Panc1 (cell line): ENCODE measurements around the gene MAPKAPK5. TPM values are rescaled to one million over a fixed set of nuclear protein-coding genes. Genes with fewer than 3 reads are reported as not detected.

Experiments used
- ATAC-seq: fragments of 200-7000 bp; cut with Tn5 transposase; 2 replicates; pipeline ENCODE4 v1.9.1; 2020; ENCODE audit warnings: mild to moderate bottlenecking, moderate library complexity
- BruUV-seq: library from RNA; stranded (reverse); fragments of 400-500 nt; replicated peaks from 2 replicates; lab custom pipeline; 2021; lab: Mats Ljungman, UMichigan
- CTCF ChIA-PET: fragments of 300-600 bp; sonication (Branson Sonifier 250); formaldehyde crosslinking; loops from one replicate; lab custom pipeline; 2022; ENCODE audit warnings: antibody characterized with exemption; lab: Charles Lee
- POLR2A ChIA-PET: fragments of 300-600 bp; sonication (Branson Sonifier 250); formaldehyde crosslinking; loops from one replicate; lab custom pipeline; 2022; ENCODE audit warnings: antibody characterized with exemption; lab: Charles Lee
- DNase-seq: peaks from one replicate; pipeline ENCODE4 v3.0.0-alpha.2; 2010; ENCODE audit warnings: low read depth, low spot score
- H3K27ac ChIP-seq: 2 replicates; pipeline ENCODE4 v1.5.1; 2011; ENCODE audit warnings: mild to moderate bottlenecking, low read length, inconsistent platforms
- H3K27me3 ChIP-seq: fragments of 200-500 bp; sonication (Bioruptor generic); 2 replicates; pipeline ENCODE4 v1.6.0; 2014; ENCODE audit warnings: low read length, inconsistent platforms; ENCODE audit not compliant: control insufficient read depth, insufficient read depth
- H3K36me3 ChIP-seq: fragments of 200-500 bp; sonication (Bioruptor generic); 2 replicates; pipeline ENCODE4 v1.5.1; 2014; ENCODE audit warnings: inconsistent platforms, mild to moderate bottlenecking, low read length, moderate library complexity; ENCODE audit not compliant: control insufficient read depth, insufficient read depth
- H3K4me1 ChIP-seq: 2 replicates; pipeline ENCODE4 v1.5.1; 2011; ENCODE audit warnings: inconsistent platforms, mild to moderate bottlenecking, low read length, moderate library complexity; ENCODE audit not compliant: control insufficient read depth, insufficient read depth
- H3K4me3 ChIP-seq, 2 experiments: 2 replicates each; pipeline ENCODE4 v1.5.1; 2011 to 2012; ENCODE audit warnings: low read depth in 2 of 2, low read length in 2 of 2, mild to moderate bottlenecking in 2 of 2, inconsistent platforms in 1 of 2, moderate library complexity in 1 of 2
- H3K9me3 ChIP-seq: fragments of 200-500 bp; sonication (Bioruptor generic); 2 replicates; pipeline ENCODE4 v1.5.1; 2014; ENCODE audit warnings: low read depth, mild to moderate bottlenecking, inconsistent platforms, low read length, moderate library complexity; ENCODE audit not compliant: control insufficient read depth, insufficient read depth
- POLR2AphosphoS5 ChIP-seq: IDR thresholded peaks from 2 replicates; pipeline ENCODE4 v1.6.1; 2012; ENCODE audit warnings: mild to moderate bottlenecking, low read depth, low read length, moderate library complexity
- SIN3A ChIP-seq: IDR thresholded peaks from 2 replicates; pipeline ENCODE4 v1.6.1; 2012; ENCODE audit warnings: low read depth, mild to moderate bottlenecking, low read length, moderate library complexity, borderline replicate concordance; ENCODE audit not compliant: insufficient read depth
- TCF7L2 ChIP-seq: IDR thresholded peaks from 2 replicates; pipeline ENCODE4 v1.6.1; 2011; ENCODE audit warnings: mild to moderate bottlenecking, low read depth, low read length, inconsistent platforms
- in situ Hi-C: cut with HindIII; loops from 2 replicates; pipeline ENCODE4 v1.10.0; 2016; ENCODE audit warnings: low sequenced_read_pairs, low pct_unique_long_range_greater_than_20kb
- intact Hi-C: fragments of 100-400 bp; cut with micrococcal nuclease; formaldehyde crosslinking; loops from one replicate; pipeline ENCODE4 v1.10.0; 2022; ENCODE audit not compliant: unreplicated experiment
- total RNA-seq: library from RNA; stranded (reverse); gene quantifications from one replicate; pipeline ENCODE4 v1.2.1, GENCODE V29; 2021; ENCODE audit not compliant: unreplicated experiment
- TF ChIP-seq, protein P1 (sequence below): fragments of 450-650 bp; IDR thresholded peaks from 2 replicates; pipeline ENCODE4 v1.5.1; 2017; ENCODE audit warnings: mild to moderate bottlenecking
- TF ChIP-seq, protein P2 (sequence below), 2 experiments: IDR thresholded peaks; 2 replicates each; pipeline ENCODE4 v1.6.1; 2011 to 2012; ENCODE audit warnings: low read depth in 2 of 2, control low read depth in 1 of 2, low read length in 1 of 2, mild to moderate bottlenecking in 1 of 2, moderate library complexity in 1 of 2; ENCODE audit not compliant: insufficient read depth in 1 of 2

MAPKAPK5 gene
- total RNA-seq, 1 experiment from 2014 or later: 49.7 TPM

DNA sequence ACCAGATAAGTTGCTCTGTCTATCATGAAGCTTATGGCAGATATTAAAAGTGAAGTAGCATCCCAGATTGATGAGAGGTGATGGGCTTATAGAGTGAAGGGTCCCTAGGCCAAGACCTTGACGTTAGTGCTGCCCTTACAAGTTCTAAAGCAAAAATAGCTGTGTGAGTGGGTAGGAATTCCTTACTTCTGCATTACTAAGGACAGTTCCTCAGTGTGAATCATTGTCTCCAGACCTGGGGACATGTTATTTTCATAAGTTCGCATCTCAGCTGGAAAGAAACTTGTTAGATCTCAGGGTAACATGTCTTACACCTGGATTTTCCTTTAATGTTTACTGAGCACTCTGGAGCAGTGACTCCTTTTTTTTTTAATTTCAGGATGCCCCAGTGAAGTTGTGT is 28.7 kb downstream of the MAPKAPK5 start:
- Histone ChIP-seq H3K4me1 (no peaks in the 10 kb centered on the region), H3K27me3 (no peaks in the 10 kb centered on the region), H3K27ac (no peak overlapping the region), H3K9me3 (no peaks in the 10 kb centered on the region), H3K36me3 (peaks cover 23% of the 10 kb centered on the region), H3K4me3 (no peak overlapping the region)
- POLR2A ChIA-PET: no interaction called here
- no peak for DNase-seq
- CTCF ChIA-PET: no interaction called here
- BruUV-seq: no TSS peak
- ATAC-seq: no peak
- TF ChIP-seq, protein P1, sequence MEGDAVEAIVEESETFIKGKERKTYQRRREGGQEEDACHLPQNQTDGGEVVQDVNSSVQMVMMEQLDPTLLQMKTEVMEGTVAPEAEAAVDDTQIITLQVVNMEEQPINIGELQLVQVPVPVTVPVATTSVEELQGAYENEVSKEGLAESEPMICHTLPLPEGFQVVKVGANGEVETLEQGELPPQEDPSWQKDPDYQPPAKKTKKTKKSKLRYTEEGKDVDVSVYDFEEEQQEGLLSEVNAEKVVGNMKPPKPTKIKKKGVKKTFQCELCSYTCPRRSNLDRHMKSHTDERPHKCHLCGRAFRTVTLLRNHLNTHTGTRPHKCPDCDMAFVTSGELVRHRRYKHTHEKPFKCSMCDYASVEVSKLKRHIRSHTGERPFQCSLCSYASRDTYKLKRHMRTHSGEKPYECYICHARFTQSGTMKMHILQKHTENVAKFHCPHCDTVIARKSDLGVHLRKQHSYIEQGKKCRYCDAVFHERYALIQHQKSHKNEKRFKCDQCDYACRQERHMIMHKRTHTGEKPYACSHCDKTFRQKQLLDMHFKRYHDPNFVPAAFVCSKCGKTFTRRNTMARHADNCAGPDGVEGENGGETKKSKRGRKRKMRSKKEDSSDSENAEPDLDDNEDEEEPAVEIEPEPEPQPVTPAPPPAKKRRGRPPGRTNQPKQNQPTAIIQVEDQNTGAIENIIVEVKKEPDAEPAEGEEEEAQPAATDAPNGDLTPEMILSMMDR: no peak
- TF ChIP-seq POLR2AphosphoS5 (no peak), TCF7L2 (no peak), SIN3A (no peak)
- TF ChIP-seq, protein P2, sequence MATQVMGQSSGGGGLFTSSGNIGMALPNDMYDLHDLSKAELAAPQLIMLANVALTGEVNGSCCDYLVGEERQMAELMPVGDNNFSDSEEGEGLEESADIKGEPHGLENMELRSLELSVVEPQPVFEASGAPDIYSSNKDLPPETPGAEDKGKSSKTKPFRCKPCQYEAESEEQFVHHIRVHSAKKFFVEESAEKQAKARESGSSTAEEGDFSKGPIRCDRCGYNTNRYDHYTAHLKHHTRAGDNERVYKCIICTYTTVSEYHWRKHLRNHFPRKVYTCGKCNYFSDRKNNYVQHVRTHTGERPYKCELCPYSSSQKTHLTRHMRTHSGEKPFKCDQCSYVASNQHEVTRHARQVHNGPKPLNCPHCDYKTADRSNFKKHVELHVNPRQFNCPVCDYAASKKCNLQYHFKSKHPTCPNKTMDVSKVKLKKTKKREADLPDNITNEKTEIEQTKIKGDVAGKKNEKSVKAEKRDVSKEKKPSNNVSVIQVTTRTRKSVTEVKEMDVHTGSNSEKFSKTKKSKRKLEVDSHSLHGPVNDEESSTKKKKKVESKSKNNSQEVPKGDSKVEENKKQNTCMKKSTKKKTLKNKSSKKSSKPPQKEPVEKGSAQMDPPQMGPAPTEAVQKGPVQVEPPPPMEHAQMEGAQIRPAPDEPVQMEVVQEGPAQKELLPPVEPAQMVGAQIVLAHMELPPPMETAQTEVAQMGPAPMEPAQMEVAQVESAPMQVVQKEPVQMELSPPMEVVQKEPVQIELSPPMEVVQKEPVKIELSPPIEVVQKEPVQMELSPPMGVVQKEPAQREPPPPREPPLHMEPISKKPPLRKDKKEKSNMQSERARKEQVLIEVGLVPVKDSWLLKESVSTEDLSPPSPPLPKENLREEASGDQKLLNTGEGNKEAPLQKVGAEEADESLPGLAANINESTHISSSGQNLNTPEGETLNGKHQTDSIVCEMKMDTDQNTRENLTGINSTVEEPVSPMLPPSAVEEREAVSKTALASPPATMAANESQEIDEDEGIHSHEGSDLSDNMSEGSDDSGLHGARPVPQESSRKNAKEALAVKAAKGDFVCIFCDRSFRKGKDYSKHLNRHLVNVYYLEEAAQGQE (IDR thresholded peaks at IDR 0.05; ENCODE audit: insufficient read depth in 1 of 2, low read depth in 2 of 2, low read length in 1 of 2): no peak
- intact Hi-C loops: no loop called here
- in situ Hi-C loops: no loop called here

DNA sequence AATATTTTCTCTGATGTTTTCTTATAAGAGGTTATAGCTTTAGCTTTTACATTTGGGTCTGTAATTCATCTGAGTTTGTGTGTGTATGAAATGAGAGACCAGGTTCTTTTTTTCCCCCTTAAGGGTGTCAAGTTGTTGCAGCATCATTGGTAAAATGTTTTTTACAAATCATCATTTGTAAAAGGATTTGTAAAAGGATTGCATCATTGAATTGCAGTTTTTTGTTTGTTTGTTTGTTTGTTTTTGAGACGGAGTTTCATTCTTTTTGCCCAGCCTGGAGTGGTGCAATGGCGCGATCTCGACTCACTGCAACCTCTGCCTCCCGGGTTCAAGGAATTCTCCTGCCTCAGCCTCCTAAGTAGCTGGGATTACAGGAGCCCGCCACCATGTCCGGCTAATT is 31.1 kb downstream of the MAPKAPK5 start:
- no peak overlapping the region for H3K27ac ChIP-seq
- intact Hi-C loops: no loop called here
- no TSS peak for BruUV-seq
- no peaks in the 10 kb centered on the region for H3K9me3 ChIP-seq
- ATAC-seq: no peak
- no peak for DNase-seq
- H3K4me1 ChIP-seq: no peaks in the 10 kb centered on the region
- ChIA-PET POLR2A (no interaction called here), CTCF (no interaction called here)
- peaks cover 25% of the 10 kb centered on the region for H3K36me3 ChIP-seq
- H3K27me3 ChIP-seq: no peaks in the 10 kb centered on the region
- H3K4me3 ChIP-seq: no peak overlapping the region
- TF ChIP-seq, protein P2 (IDR thresholded peaks at IDR 0.05; ENCODE audit: insufficient read depth in 1 of 2, low read depth in 2 of 2, low read length in 1 of 2): no peak
- no peak for TF ChIP-seq POLR2AphosphoS5
- TF ChIP-seq TCF7L2: no peak
- TF ChIP-seq SIN3A: no peak
- TF ChIP-seq, protein P1: no peak
- in situ Hi-C loops: no loop called here
